Pons (tissue), 1 donor: ENCODE data around the gene GCLC.

ENCODE experiments used
- DNase-seq: peaks from one replicate; pipeline ENCODE4 v3.0.0-alpha.2; 2016; ENCODE audit warnings: low spot score

The GCLC gene

GRCh38 chr6:53447865-53448264, 97.0 kb downstream of the GCLC start:
- no peak for DNase-seq
